ENCODE results near the gene CCDC197. TPM values are rescaled to one million over a fixed set of nuclear protein-coding genes. Genes with fewer than 3 reads are reported as not detected.

Gene CCDC197
- total RNA-seq, 1 donor from 2014 or later = not detected

DNA sequence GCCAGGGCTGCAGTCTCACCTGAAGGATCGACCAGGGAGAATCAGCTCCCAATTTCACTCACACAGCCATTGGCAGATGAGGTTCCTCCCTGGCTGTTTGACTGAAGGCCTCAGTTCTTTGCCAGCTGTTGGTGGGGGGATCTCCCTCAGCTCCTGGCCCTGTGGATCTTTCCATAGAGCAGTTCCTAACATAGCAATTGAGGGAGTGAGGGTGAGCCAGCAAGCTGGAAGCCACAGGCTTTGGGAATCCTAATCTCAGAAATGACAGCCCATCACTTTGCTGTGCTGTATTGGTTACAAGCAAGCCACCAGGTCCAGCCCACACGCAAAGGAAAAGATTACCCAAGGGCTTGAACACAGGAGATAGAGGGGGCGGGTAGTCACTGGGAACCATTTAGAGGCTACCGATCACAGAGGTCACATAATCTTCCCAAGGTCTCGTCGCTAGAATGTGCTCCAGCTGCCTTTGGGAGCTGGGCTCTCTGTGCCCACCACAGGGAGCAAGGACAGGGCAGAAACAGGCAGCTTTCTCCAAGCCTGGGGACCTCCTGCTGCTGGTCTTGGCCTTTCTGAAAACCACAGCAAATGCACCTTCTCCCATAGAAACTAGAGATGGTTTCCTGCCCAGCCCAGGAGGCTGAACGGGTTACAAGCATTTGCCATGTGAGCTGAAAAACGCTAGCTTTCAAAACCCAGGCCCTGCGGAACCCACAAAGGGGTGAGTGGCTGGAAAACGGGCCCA, 24.5 kb downstream of the CCDC197 start:
- intact Hi-C loops (cut with micrococcal nuclease) = loop anchor here (1.0 to 10.0 kb wide), 3 partner anchors 10 to 817 kb away; partner anchors contain the start of genes BTBD7, GON7 and UBR7

DNA sequence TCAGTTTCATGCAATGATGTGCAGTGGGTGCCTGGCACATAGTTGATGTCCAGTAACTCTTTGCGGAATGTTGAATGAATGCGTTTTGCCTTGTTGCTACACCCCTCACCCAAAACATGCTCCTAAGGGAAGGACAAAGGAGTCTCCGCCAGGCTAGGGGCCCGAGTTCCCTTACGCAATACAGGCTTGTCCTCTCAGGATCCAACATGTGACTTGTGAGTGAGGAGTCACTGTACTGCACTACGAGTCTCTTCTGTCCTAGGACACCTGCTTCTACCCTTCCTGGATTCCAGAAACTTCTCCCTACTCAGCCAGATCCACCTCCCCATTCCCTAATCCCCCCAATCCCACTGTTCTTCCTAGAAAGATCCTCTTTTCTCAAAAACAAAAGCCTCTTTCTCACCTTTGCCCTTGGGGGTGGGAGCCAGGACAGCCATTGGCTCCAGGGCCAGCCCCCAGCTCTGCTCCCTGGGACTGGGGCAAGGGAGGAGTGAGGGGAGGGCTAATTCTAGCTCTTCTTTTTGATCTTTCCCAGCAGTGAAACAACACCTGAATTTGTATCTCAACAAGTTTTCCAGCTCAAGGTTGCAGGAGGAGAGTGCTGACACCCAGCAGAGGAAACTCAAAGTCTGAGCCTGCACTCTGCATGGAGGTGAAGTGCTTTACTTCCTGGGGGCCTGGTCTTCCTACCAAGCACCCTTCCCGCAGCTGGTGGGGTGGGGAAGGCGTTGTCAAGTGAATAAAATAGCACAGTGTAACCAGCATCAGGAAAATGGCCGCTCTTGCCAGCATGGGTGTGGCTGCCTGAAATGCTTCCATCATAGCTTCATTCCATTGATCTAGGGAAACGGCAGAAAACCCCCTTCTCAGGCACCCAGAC, 25.7 kb downstream of the CCDC197 start:
- intact Hi-C loops (cut with micrococcal nuclease) = loop anchor here (10.0 kb wide), 2 partner anchors 688 to 818 kb away; partner anchors contain the start of genes BTBD7, GON7 and UBR7

DNA sequence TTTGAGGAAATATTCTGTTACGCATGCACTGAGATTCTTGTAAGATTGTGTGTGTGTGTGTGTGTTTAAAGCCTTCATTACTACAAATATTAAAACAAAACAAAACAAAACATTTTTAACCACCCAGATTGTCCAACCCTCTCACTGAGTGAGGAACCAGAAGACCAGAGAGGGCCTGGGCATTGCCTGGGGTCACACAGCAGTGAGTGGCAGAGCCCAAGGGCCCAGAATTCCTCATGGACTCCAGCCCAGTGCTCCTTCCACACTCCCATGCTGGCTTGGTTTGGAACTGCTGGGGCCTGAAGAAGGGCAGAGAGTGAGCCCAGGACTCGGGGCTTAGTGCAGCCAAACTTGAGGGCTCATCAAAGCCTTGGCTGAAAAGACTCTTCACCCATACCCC, 27.4 kb downstream of the CCDC197 start:
- intact Hi-C loops (cut with micrococcal nuclease) = loop anchor here (10.0 kb wide), 2 partner anchors 690 to 820 kb away; partner anchors contain the start of genes BTBD7, GON7 and UBR7

DNA sequence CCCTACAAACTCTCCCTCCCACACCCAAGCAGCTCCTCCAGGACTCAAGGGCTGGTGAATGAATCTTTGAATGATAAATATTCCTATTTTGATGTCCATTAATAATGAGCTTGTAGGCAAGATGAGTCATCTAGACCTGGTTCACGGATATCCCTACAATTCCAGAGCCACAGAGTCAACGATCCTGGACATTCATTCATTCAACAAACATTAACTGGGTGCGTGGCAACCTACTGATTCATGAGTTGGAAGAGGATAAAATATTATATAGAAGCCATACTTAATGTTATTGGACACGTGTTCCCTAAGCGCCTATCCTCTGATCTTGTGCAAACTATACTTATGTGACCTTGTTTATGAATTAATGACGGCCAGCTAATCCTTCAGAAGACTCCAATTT, 28.6 kb downstream of the CCDC197 start:
- intact Hi-C loops (cut with micrococcal nuclease) = loop anchor here (1.0 to 10.0 kb wide), 12 partner anchors 11 to 821 kb away; partner anchors contain the start of genes BTBD7, DDX24, GON7 and IFI27L1

DNA sequence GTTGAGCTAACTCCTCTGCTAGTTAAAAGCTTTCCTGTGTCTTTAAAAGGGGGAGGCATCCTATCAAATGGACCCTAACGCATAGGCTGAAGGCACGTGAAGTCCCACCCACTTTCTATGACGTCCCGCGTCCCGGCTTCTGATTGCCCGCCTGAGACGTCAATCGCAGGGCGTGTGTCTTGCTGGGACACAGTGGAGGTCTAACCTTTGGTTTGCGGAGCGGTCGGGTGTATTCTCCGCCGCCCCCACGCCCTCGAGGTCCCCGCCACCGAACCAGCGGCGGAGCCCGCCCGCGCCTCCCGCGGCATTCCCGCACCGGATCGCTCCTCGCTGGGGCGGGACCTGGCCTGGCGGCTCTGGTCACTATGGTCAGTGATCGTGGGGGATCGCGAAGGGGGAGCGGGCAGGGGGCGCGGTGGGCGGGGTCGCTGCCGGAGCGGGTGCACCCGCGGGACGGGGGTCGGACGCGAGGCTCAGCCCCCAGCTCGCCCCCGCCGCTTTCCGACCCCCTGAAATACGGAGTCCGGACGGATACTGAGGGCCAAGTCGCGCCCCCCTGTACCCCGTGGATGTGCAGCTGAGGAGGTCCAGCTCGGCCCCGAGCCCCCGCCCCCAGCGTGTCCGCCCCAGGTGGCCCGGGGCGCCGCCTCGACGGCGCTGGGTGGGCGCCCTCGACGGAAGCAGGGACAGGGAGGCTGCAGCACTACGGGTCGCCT, 29.2 kb downstream of the CCDC197 start, which contains the start of gene OTUB2:
Gene OTUB2, plus strand, starts transcription at position 168 of the 716 bp plus-strand sequence. Its CDS starts 198 bp downstream, at position 366.
- intact Hi-C loops (cut with micrococcal nuclease) = loop anchor here (1.0 to 10.0 kb wide), 12 partner anchors 10 to 822 kb away; partner anchors contain the start of genes BTBD7, DDX24, GON7 and IFI27L1

DNA sequence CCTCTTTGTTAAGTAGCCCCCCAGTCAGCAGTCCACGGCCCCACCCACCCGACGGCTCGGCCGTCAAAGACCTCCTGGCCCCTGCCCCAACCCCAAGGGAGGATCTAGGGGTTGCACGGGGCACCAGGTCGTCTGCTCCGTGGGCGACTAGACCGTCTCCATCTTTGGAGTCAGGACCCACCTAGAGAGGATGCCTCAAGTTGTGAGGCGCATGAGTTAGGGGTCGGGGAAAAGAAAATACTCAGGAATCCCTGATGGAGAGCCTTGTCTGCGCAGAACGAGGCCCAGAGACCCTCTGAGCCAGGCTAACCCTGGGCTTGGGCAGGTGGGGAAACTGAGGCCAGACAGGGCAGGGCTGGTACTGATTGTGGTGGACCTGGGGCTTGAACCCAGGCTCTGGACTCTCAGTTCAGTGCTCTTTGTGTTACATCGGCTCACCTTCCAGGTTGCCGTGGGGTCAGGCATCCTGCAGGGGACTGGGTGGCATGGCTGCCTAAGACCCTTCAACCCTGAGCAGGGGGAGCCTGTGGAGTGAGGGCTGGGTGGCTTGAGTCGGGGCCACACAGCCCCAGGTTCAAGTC, 29.9 kb downstream of the CCDC197 start:
- intact Hi-C loops (cut with micrococcal nuclease) = loop anchor here (1.0 to 10.0 kb wide), 12 partner anchors 9 to 822 kb away; partner anchors contain the start of genes BTBD7, DDX24, GON7 and IFI27L1

DNA sequence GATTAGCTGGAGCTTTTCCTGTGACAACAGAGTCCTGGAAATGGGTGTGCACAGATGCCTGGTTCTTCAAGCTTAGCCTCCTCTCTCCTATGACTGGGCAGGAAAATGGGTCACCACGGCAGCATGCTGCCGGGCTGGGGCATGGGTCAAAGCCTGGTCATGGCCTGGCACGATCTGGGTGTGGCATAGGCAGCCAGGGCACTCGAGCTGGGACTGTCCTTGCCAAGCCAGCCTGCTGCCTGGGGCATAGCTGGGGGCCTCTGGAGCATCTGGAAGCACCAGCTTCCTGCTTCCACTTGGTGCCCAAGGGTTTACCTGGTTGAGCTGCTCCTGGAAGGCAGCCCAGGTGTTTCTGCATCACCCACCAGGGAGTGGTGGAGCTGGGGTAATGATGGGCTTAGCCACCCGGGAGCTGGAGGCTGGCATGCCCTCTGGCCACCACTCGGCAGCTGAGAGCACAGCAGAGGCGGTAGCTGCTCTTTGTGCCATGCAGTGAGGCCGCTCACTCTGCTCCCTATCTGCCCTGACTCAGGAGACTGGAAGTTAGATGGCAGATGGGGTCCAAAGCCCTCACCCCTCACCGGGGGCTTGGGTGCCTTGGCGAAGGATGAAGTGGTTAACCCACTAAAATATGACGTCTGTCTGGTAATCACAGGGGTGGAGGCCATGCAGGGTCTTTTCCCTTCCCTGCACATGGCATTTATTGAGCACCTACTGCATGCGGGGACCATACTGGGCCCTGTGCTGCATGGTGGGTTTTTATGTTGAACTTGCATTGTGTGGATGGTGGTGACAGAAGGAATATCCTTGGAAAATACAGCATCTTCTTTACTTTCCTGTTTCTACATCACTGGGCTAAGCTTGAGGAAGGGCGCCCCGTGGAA, 30.7 kb downstream of the CCDC197 start:
- intact Hi-C loops (cut with micrococcal nuclease) = loop anchor here (2.0 to 10.0 kb wide), 3 partner anchors 153 to 823 kb away; partner anchors contain the start of genes BTBD7, GON7 and UBR7

DNA sequence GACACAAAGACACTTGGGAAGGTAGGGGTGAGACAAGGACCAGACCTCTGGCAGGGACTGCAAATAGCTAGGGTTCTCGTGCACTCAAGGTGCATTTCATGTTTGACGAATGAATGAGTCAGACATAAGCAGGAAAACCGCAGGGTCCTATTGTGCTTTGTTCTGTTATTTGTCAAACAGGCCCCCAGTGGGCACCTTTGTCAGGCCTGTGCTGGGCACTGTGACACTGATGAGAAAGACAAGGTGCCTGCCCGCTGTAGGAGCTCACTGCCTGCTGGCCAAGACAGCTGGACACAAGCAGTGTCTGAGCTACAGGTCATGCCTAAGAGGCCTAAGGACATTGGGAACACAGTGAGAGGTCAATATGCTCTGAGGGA, 31.3 kb downstream of the CCDC197 start:
- intact Hi-C loops (cut with micrococcal nuclease) = loop anchor here (10.0 kb wide), 2 partner anchors 694 to 824 kb away; partner anchors contain the start of genes BTBD7, GON7 and UBR7

DNA sequence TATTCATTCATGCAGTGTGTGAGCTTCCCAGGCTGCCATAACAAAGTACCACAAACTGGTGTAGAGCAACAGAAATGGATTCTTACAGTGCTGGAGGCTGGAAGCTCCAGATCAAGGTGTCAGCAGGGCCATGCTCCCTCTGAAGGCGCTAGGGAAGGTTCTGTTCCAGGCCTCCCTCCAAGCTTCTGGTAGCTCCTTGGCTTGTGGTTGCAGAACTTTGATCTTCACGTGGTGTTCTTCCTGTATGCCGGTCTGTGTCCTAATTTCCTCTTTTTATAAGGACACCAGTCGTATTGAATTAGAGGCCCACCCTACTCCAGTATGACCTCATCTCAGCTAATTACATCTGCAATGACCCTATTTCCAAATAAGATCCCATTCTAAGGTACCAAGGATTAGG, 32.2 kb downstream of the CCDC197 start:
- intact Hi-C loops (cut with micrococcal nuclease) = loop anchor here (10.0 kb wide), 2 partner anchors 694 to 824 kb away; partner anchors contain the start of genes BTBD7, GON7 and UBR7

DNA sequence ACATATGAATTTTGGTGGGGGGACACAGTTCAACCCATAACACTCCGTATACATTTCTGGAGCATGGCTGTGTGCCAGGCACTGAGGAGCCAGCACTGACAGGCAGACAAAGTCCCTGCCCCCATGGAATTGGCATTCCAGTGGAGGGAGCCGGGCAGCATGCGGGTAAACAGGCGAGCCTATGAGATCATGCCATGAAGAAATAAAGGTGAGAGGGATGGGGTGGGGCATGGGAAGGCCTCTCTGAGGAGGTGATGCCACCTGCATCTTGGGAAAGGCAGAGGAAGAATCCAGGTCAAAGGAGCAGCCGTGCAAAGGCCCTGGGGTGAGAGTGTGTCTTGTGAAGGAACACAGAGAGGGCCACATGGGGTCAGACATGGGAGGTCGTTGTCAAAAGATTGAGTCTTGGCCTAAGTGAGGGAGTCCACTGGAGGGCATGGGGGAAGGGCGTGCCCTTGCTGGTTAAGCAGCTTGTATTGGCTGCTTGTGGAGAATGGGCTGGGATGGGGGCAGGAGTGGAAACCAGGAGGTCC, 32.6 kb downstream of the CCDC197 start:
- intact Hi-C loops (cut with micrococcal nuclease) = loop anchor here (10.0 kb wide), 2 partner anchors 695 to 825 kb away; partner anchors contain the start of genes BTBD7, GON7 and UBR7

DNA sequence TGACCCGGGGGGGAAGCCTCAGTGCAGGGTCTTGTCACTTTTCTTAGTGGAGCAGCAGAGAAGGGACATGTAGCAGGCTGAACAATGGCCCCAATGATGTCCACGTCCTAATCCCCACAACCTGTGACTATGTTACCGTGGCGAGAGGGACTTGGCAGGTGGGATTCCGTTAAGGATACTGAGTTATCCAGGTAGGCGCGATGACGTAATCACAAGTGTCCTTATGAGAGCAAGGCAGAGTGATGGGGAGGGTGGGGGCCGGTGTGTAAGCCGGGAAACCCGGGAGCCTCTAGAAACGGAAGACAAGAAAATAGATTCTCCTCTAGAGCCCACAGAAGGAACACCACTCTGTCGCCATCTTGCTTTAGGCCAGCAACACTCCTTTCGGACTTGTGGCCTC, 33.5 kb downstream of the CCDC197 start:
- intact Hi-C loops (cut with micrococcal nuclease) = no loop called here

DNA sequence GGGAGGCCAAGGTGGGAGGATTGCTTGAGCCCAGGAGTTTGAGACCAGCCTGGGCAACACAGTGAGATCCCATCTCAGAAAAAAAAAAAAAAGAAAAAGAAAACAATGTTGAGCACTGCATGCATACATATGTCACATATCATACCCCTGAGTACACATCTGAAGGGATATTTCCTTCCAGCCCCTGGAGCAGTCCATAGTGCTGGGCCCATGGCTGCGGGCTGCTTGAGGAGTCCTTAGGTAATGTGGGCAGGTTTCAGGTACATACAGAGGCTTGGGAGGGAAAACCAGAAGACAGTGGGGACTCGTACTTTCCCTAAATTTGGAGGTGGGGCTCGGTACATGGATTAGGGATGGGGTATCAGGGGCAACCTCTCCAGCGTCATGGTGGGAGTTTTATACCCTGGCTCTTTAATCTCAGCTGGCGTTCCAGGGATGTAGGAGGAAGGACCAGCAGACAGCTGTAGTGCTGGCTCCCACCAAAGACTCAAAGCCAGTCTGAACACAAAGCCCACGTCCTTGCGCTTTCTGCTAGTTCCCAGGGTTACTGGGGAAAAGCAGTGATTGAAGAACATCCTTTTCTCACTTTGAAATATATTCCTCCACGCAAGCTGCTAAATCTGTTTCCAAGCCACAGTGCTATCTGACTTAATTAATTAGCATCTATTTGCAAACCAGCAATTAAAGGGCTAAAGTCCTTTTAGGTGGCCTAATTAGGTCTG, 34.2 kb downstream of the CCDC197 start:
- intact Hi-C loops (cut with micrococcal nuclease) = no loop called here

DNA sequence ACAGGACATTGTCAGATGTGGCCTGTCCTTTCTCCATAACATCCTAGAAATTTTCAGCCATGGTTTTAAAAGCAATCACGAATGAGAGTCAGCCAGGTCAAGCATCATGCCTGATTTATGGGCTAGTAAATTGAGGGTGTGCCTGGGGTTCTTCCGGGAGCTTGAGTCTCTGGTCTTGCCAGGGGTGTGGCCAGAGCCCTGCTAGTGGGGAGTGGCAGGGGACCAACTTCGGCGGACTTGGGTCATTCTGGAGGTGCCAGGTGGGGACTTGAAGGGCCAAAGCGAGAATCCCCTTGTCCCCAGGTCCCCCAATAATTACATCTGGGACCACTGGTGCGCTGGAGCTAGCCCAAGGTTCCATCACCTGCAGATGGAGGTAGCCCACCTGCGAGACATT, 34.8 kb downstream of the CCDC197 start:
- intact Hi-C loops (cut with micrococcal nuclease) = no loop called here

DNA sequence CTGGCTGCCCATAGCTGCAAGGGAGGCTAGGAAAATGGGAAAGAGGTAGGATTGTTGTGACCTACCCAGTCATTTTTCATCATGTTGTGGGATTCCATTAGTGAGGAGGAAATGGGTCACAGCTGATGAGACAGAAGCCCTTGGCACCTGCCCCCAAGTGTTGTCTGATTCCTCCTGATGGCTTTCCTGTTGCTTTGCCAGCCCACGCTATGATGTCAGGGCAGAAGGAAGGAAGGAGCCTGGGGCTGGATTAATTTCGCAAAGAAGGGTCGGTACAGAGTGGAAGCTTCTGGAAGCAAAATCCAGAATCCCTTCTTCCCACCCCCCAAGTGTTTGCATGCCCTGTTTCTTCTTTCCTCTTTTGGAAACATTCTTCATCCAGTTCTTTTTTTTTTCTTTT, 37.8 kb downstream of the CCDC197 start:
- intact Hi-C loops (cut with micrococcal nuclease) = no loop called here

DNA sequence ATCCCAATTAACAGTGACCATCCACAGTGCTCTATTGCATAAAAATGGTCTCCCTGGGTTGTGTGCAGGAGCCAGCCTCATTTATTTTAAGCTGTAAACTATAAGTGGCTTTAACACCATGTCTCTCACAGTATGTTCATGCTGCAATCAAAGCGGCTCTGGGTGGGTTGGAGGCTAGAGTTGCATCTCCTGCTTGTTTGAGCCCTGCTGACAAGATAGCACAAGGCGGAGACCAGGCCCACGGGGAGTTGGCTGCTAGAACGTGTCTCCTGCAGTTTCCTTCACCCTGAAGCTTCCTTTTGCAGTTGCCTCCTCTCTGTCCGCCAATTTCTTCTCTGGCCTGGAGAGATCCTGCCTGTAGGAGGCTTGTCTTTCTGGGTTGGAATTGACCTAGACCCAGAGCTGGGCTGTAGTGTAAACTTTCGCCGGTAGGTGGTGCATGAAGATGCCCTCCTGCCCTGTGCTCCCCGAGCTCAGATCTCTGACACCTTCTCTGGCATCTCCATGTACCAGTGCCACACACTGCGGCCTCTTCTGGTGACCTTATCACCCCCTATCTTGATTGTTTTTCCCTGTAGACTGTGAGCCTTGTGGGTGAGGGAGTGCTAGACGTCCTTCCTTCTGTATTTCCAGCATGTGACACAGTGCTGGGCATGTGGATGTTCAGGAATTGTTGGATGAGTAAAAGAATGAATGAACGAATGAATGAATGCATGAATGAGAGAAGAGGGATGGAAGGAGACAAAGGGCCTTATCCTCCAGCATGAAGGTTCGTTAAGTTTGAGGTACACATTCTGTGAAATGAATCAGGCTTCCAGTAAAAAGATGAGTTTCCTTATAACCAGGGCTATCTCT, 39.4 kb downstream of the CCDC197 start:
- intact Hi-C loops (cut with micrococcal nuclease) = loop anchor here (1.0 kb wide), 6 partner anchors 10 to 144 kb away; partner anchors contain the start of genes DDX24, IFI27L1, IFI27L2 and OTUB2

DNA sequence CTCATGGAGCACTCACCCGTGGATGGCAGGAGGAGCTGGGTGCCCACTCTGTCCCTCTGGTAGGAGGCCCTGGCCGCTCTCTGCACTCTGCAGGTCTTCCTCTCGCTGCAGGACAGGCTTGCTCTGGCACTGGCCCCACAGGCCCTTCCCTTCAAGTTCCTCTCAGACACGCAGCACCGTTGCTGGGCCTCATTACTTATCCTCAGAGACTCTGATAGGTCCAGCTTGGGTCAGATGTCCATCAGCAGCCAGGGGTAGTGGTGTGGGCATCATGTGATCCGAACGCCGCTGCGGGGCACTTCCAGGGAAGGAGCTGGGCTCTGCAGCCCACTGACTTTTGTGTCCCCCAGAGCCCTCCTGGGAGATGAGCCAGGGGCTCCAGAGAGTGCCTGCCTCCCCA, 40.9 kb downstream of the CCDC197 start:
- intact Hi-C loops (cut with micrococcal nuclease) = no loop called here

DNA sequence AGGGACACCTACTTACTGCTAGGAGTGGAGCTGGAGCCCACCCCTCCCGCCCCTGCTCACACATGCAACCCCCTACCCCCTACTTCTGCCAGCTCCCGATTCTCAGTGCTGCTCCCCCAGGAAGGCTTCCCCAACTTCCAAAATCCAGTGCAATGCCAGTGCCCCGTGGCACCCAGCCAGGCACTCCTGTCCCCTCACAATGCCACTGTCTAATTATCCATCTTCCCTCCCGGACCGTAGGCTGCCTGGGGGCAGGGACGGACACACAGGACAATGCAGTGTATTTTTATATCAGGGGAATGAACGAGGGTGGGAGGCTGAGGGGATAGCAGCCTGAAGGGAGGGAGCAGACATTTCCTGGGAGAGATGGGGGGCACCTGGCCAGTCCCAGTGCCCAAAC, 41.4 kb downstream of the CCDC197 start:
- intact Hi-C loops (cut with micrococcal nuclease) = no loop called here
